GM12873 (cell line): Measurements from ENCODE around the gene XAF1.

Source experiments
- CTCF ChIP-seq: IDR thresholded peaks from 2 replicates; pipeline ENCODE4 v1.5.1; 2012; ENCODE audit warnings: low read depth, mild to moderate bottlenecking, moderate library complexity, low read length, control low read depth; ENCODE audit not compliant: insufficient read depth; ENCODE audit errors: missing control alignments

XAF1 gene

GRCh38 chr17:6724009-6724408, 31.8 kb upstream of the XAF1 start:
- TF ChIP-seq CTCF, result no peak

- no peak for TF ChIP-seq CTCF
These were observed 26.3 kb upstream of the XAF1 start for GRCh38 chr17:6729531-6729930.

GRCh38 chr17:6748617-6749016, 7.2 kb upstream of the XAF1 start:
- TF ChIP-seq CTCF, result no peak

GRCh38 chr17:6749519-6749918, 6.3 kb upstream of the XAF1 start:
- TF ChIP-seq CTCF, result no peak

- TF ChIP-seq CTCF, result no peak
These were observed 3.6 kb upstream of the XAF1 start for GRCh38 chr17:6752068-6752909.

- TF ChIP-seq CTCF, result no peak
These were observed 2.8 kb upstream of the XAF1 start for GRCh38 chr17:6753006-6753445.

GRCh38 chr17:6753546-6753945, 2.3 kb upstream of the XAF1 start:
- TF ChIP-seq CTCF, result no peak
